NB4 (cell line): ENCODE measurements around the gene PCYT2.
"Not testable (repeated sequence)": the region's sequence is repeated elsewhere in the genome, so short reads cannot be mapped to it uniquely, and the experiment has no call there.

ENCODE experiments used
- DNase-seq: peaks from one replicate; pipeline ENCODE4 v3.0.0; 2010; ENCODE audit warnings: low read depth
- H3K4me3 ChIP-seq: one replicate; pipeline ENCODE4 v1.5.1; 2011; ENCODE audit warnings: mild to moderate bottlenecking, low read depth, low read length, moderate library complexity
- MYC ChIP-seq: IDR thresholded peaks from 2 replicates; pipeline ENCODE4 v1.6.1; 2011; ENCODE audit warnings: low read depth, low read length
- POLR2A ChIP-seq: IDR thresholded peaks from 2 replicates; pipeline ENCODE4 v1.6.1; 2011; ENCODE audit warnings: mild to moderate bottlenecking; ENCODE audit not compliant: insufficient read length; ENCODE audit errors: extremely low read depth
- TF ChIP-seq, protein P1 (sequence below): IDR thresholded peaks from 2 replicates; pipeline ENCODE4 v1.6.1; 2011; ENCODE audit warnings: low read depth, low read length
- TF ChIP-seq, protein P2 (sequence below): IDR thresholded peaks from one replicate; pipeline ENCODE4 v1.5.1; 2012; ENCODE audit warnings: low read depth, low read length

The PCYT2 gene

DNA sequence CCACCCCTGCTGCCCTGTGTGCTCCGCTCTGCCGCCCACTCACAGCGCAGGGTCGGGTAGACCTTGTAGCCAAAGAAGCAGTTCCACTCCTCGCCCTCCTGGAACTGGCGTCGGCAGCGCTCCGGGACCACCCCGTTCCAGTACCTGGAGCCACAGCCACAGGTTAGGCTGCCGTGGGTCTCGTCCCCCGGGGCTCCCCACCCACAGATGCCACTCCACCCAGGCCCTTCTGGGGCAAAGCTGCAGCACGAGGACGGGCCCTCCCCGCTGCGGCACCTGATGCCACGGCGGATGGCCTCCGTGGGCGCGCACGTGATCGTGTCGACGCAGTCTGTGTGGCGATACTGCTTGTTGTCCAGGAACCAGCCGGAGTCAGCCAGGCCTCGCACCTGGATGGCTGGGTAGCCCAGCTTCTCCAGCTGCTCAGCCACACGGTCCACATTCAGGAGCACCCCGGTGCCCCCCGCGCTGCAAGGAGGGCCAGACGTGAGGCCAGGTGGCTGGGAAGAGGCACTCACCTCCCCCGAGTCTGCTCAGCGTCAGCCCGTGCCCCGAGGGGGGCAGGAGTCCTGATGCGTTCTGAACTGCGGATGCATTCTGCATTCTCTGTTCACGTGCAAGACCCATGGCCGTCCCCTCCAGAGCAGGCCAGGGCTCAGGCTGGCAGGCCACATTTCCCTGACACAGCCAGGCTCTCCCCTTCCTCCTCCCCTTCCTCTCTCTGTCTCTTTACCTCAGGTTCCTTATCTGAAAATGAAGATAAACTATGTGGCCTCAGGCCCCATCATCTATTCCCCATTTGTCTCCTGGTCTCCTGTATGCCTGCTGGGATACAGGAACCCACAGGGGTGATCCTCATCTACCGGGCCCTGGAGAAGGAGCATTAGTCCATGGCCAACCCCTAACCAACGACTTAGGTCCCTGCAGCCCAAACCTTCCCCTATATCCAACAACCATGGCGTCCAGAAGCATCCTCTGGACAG lies 45.7 kb upstream of the PCYT2 start:
- no peak for TF ChIP-seq POLR2A
- TF ChIP-seq MYC, result no peak
- TF ChIP-seq, protein P1, sequence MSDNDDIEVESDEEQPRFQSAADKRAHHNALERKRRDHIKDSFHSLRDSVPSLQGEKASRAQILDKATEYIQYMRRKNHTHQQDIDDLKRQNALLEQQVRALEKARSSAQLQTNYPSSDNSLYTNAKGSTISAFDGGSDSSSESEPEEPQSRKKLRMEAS, result no peak
- TF ChIP-seq, protein P2, sequence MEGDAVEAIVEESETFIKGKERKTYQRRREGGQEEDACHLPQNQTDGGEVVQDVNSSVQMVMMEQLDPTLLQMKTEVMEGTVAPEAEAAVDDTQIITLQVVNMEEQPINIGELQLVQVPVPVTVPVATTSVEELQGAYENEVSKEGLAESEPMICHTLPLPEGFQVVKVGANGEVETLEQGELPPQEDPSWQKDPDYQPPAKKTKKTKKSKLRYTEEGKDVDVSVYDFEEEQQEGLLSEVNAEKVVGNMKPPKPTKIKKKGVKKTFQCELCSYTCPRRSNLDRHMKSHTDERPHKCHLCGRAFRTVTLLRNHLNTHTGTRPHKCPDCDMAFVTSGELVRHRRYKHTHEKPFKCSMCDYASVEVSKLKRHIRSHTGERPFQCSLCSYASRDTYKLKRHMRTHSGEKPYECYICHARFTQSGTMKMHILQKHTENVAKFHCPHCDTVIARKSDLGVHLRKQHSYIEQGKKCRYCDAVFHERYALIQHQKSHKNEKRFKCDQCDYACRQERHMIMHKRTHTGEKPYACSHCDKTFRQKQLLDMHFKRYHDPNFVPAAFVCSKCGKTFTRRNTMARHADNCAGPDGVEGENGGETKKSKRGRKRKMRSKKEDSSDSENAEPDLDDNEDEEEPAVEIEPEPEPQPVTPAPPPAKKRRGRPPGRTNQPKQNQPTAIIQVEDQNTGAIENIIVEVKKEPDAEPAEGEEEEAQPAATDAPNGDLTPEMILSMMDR, result no peak
- DNase-seq, result no peak
- no peak overlapping the region for H3K4me3 ChIP-seq

DNA sequence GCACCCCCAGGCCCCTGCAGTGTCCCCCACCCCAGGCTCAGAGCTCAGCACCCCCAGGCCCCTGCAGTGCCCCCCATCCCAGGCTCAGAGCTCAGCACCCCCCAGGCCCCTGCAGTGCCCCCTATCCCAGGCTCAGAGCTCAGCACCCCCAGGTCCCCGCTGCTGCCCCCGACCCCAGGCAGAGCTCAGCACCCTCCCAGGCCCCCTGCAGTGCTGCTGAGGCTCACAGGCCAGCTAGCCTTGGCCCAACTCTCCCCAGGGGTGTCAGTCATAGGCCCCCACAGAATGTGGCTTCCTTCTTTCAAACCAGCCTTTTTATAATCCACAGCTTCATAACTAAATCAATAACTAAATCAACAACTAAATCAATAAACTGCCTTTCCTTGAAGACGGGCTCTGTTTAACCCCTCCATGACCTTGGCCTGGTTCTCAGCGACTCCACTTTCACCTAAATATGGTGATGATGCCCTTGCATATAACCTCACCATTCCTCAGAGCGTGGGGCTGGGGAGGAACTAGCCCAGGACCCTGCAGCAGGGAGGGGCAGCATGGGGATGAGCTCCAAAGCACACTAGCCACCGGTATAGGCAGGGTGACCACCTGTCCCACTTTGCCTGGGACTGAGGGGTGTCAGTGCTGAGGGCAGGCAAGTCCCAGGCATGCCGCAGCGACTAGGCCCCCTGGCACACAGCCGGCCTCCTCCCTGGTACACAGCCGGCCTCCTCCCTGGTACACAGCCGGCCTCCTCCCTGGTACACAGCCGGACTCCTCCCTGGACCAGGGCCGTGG lies 44.8 kb upstream of the PCYT2 start:
- no peak for TF ChIP-seq MYC
- TF ChIP-seq, protein P1, result no peak
- TF ChIP-seq, protein P2, result no peak
- TF ChIP-seq POLR2A, result no peak
- DNase-seq, result no peak
- H3K4me3 ChIP-seq, result no peak overlapping the region

DNA sequence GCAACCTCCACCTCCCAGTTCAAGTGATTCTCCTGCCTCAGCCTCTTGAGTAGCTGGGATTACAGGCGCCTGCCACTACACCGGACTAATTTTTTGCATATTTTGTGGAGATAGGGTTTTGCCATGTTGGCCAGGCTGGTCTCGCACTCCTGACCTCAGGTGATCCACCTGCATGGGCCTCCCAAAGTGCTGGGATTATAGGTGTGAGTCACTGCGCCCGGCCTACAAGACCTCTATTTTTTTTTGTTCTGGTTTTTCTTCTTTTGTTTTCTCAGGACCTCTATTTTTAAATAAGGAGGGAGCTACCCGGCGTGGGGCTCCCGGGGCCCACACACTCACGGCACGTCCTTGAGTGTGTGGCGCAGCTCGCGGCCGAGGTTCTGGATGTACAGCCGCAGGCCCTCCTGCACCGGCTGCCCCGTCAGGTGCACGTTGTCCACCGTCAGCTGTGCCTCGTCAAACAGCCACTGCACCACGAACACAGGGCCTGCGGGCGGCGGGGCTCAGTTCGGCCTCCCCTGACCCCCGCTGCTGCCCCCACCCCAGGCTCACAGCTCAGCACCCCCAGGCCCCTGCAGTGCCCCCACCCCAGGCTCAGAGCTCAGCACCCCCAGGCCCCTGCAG lies 44.0 kb upstream of the PCYT2 start:
- TF ChIP-seq, protein P2, result no peak
- TF ChIP-seq MYC (no peak), POLR2A (no peak)
- TF ChIP-seq, protein P1, result no peak
- H3K4me3 ChIP-seq, result no peak overlapping the region
- DNase-seq, result no peak

DNA sequence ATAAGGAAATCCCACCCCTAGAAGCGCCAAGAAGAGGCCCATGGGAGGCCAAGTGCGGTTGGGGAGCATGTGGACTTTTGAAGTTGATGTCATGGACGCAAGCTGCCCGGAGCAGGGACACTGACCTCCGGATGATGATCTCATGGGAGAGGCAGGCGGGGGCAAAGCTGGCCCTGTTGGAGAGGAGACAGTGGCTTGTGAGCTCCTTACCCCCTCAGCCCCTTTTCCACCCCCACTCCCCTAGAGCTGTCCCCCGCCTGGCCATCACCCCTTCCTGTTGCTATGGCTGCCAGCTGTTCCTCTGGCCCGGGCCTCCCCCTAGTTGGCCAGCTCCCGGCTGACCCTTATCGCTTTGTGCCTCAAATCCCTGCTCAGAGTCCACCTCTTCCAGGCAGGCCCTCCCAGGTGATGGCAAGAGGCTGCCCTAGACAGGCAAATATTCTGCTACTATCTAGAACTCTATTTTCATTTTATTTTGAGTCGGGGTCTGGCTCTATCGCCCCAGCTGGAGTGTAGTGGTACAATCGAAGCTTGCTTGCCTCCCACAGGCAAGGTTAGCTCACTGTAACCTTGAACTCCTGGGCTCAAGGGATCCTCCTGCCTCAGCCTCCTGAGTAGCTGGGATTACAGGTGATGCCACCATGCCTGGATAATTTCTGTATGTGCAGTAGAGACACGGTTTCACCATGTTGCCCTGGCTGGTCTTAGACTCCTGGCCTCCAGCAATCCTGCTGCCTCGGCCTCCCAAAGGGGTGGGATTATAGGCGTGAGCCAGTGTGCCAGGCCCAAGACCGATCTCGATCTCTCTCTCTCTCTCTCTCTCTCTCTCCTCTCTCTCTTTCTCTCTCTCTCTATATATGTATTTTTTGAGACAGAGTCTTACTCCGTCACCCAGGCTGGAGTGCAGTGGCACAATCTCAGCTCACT lies 43.2 kb upstream of the PCYT2 start:
- DNase-seq, result no peak
- TF ChIP-seq, protein P2, result no peak

DNA sequence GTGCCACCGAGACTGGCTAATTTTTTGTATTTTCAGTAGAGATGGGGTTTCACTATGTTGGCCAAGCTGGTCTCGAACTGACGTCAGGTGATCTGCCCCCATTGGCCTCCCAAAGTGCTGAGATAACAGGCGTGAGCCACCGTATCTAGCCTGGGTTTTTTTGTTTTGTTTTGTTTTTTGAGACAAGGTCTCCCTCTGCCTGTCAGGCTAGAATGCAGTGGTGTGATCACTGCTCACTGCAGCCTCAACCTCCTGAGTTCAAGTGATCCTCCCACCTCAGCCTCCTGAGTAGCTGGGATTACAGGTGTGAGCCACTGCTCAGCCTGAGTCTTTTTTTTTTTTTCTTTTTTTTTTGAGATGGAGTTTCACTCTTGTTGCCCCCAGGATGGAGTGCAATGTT lies 42.2 kb upstream of the PCYT2 start:
- H3K4me3 ChIP-seq, DNase-seq: not testable (repeated sequence)

More for the DNA sequence above, 43.2 kb upstream of the PCYT2 start:
- H3K4me3 ChIP-seq, result no peak overlapping the region

DNA sequence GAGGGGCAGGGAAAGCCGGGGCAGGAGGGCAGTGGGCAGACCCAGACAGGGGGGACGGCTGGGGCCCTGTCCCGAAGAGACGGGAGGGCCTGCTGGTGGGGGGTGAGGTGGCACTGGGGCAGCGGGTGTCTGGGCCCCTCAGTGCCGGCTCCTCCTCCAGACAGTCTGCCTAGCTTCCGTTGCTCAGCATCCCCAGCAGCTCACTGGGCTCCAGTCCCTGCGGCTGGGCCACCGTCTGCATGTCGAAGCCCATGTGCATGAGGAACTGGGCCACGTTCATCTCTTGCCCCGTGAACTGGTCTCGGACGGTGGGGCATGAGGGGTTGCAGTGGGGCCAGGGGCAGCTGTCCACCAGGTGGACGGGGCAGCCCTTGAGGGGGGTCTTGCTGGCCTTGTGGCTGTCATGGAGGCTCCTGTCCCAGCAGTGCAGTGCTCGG lies 41.6 kb upstream of the PCYT2 start:
- no peak overlapping the region for H3K4me3 ChIP-seq
- TF ChIP-seq, protein P2, result no peak
- TF ChIP-seq, protein P1, result no peak
- TF ChIP-seq MYC (no peak), POLR2A (no peak)
- DNase-seq, result no peak
